ENCODE measurements around the gene MYH3.
A peak's percentile ranks its signal among the peaks of the same experiment; 100 is the strongest.

The MYH3 gene

GRCh38 chr17:10687499-10687898 is 30.4 kb upstream of the MYH3 start:
- Histone ChIP-seq H3K79me1 (replicated peaks; ENCODE audit: low read length, poor library complexity, severe bottlenecking) (peaks cover 5% of the 10 kb centered on the region), H3K4me1 (ENCODE audit: control insufficient read depth, insufficient read depth, low read depth, low read length) (no peaks in the 10 kb centered on the region), H2BK15ac (ENCODE audit: low read depth, poor library complexity, severe bottlenecking) (no peak overlapping the region), H3K9ac (ENCODE audit: low read length) (no peak overlapping the region), H3K23ac (ENCODE audit: low read length in 2 of 2) (no peak overlapping the region), H3K36me3 (ENCODE audit: control insufficient read depth in 1 of 2, insufficient read depth in 2 of 2, low read depth in 1 of 2, low read length in 2 of 2) (peaks cover 20 to 82% of the 10 kb centered on the region in 2 experiments), H2BK120ac (ENCODE audit: low read depth, low read length) (no peak overlapping the region), H2AK5ac (ENCODE audit: low read length, severe bottlenecking) (no peak overlapping the region), H3K27ac (ENCODE audit: low read length, poor library complexity, severe bottlenecking) (no peak overlapping the region), H3K9me3 (ENCODE audit: control insufficient read depth, low read length) (no peaks in the 10 kb centered on the region), H3K27me3 (ENCODE audit: control insufficient read depth in 1 of 2, insufficient read depth in 1 of 2, low read length in 2 of 2) (no peaks in the 10 kb centered on the region), H4K8ac (ENCODE audit: low read length) (no peak overlapping the region), H3K18ac (ENCODE audit: low read depth in 1 of 2, low read length in 2 of 2) (no peak overlapping the region), H2BK5ac (ENCODE audit: low read depth, low read length, poor library complexity, severe bottlenecking) (no peak overlapping the region), H2AFZ (ENCODE audit: low read depth, low read length) (no peak overlapping the region), H3K4me2 (ENCODE audit: low read length, poor library complexity, severe bottlenecking) (no peak overlapping the region), H3K14ac (ENCODE audit: low read length in 2 of 2) (no peak overlapping the region), H3K4me3 (ENCODE audit: insufficient read depth in 1 of 2, low read depth in 1 of 2, low read length in 2 of 2) (no peak overlapping the region), H2BK12ac (ENCODE audit: low read length in 2 of 2) (no peak overlapping the region), H4K91ac (ENCODE audit: low read length) (no peak overlapping the region), H3K4ac (ENCODE audit: low read depth in 1 of 2, low read length in 2 of 2) (no peak overlapping the region)
- 100% methylated on average over 2 of the region's 2 CpGs for WGBS
- no peak for DNase-seq

GRCh38 chr17:10683853-10684252 is 26.7 kb upstream of the MYH3 start:
- no peak overlapping the region for H3K14ac ChIP-seq (ENCODE audit: low read length in 2 of 2)

DNA sequence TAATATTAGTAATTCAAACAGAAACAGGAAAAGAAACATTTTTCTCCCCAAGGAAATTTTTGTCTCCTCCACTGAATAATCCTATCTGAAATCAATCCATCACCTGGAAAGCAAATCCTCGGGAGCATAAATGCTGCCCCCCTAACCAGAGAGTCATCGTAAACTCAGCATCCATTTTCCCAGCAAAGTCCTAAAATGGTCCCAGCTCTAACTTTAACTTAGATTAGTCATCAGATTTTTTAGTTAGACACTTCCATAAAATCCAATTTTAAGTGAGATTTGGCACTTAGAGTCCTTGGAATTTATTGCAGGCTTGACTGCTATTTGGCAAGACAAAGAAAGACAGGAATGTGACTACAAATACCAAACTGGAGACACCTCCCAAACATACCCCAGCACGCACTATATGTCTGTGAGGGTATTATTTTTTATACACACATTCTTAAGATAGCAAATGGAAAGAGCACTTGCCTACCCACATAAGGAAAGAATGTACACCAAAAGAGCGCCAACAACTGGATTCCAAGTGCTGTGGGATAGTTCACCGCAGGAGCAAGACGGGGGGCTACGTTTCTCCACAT is 24.8 kb upstream of the MYH3 start:
- Histone ChIP-seq H3K14ac (ENCODE audit: low read length in 2 of 2) (no peak overlapping the region), H3K4me2 (ENCODE audit: low read length, poor library complexity, severe bottlenecking) (peak overlapping the region; percentile 33), H3K9me3 (ENCODE audit: control insufficient read depth, low read length) (no peaks in the 10 kb centered on the region), H4K8ac (ENCODE audit: low read length) (no peak overlapping the region), H2BK12ac (ENCODE audit: low read length in 2 of 2) (no peak overlapping the region), H3K4ac (ENCODE audit: low read depth in 1 of 2, low read length in 2 of 2) (no peak overlapping the region), H3K18ac (ENCODE audit: low read depth in 1 of 2, low read length in 2 of 2) (no peak overlapping the region), H3K27me3 (ENCODE audit: control insufficient read depth in 1 of 2, insufficient read depth in 1 of 2, low read length in 2 of 2) (no peaks in the 10 kb centered on the region), H3K4me1 (ENCODE audit: control insufficient read depth, insufficient read depth, low read depth, low read length) (peaks cover 2% of the 10 kb centered on the region), H2BK5ac (ENCODE audit: low read depth, low read length, poor library complexity, severe bottlenecking) (no peak overlapping the region), H3K9ac (ENCODE audit: low read length) (no peak overlapping the region), H3K23ac (ENCODE audit: low read length in 2 of 2) (no peak overlapping the region), H2BK120ac (ENCODE audit: low read depth, low read length) (no peak overlapping the region), H3K79me1 (replicated peaks; ENCODE audit: low read length, poor library complexity, severe bottlenecking) (peaks cover 17% of the 10 kb centered on the region), H2AFZ (ENCODE audit: low read depth, low read length) (no peak overlapping the region), H2BK15ac (ENCODE audit: low read depth, poor library complexity, severe bottlenecking) (no peak overlapping the region), H4K91ac (ENCODE audit: low read length) (no peak overlapping the region), H3K36me3 (ENCODE audit: control insufficient read depth in 1 of 2, insufficient read depth in 2 of 2, low read depth in 1 of 2, low read length in 2 of 2) (peaks cover 30 to 89% of the 10 kb centered on the region in 2 experiments), H3K27ac (ENCODE audit: low read length, poor library complexity, severe bottlenecking) (peak overlapping the region; percentile 75), H3K4me3 (ENCODE audit: insufficient read depth in 1 of 2, low read depth in 1 of 2, low read length in 2 of 2) (no peak overlapping the region), H2AK5ac (ENCODE audit: low read length, severe bottlenecking) (no peak overlapping the region)
- WGBS: 93% methylated on average over 6 of the region's 7 CpGs
- DNase-seq: no peak

More at GRCh38 chr17:10683853-10684252, 26.7 kb upstream of the MYH3 start:
- H3K27me3 ChIP-seq (ENCODE audit: control insufficient read depth in 1 of 2, insufficient read depth in 1 of 2, low read length in 2 of 2): no peaks in the 10 kb centered on the region
- no peak overlapping the region for H4K91ac ChIP-seq (ENCODE audit: low read length)
- no peak overlapping the region for H2BK5ac ChIP-seq (ENCODE audit: low read depth, low read length, poor library complexity, severe bottlenecking)
- no peak overlapping the region for H3K23ac ChIP-seq (ENCODE audit: low read length in 2 of 2)
- H3K18ac ChIP-seq (ENCODE audit: low read depth in 1 of 2, low read length in 2 of 2): no peak overlapping the region
- H4K8ac ChIP-seq (ENCODE audit: low read length): no peak overlapping the region
- no peak overlapping the region for H2BK15ac ChIP-seq (ENCODE audit: low read depth, poor library complexity, severe bottlenecking)
- H3K36me3 ChIP-seq (ENCODE audit: control insufficient read depth in 1 of 2, insufficient read depth in 2 of 2, low read depth in 1 of 2, low read length in 2 of 2): peaks cover 23 to 82% of the 10 kb centered on the region in 2 experiments
- no peak overlapping the region for H2BK12ac ChIP-seq (ENCODE audit: low read length in 2 of 2)
- H3K4ac ChIP-seq (ENCODE audit: low read depth in 1 of 2, low read length in 2 of 2): no peak overlapping the region
- H3K4me3 ChIP-seq (ENCODE audit: insufficient read depth in 1 of 2, low read depth in 1 of 2, low read length in 2 of 2): no peak overlapping the region
- no peak overlapping the region for H2BK120ac ChIP-seq (ENCODE audit: low read depth, low read length)
- H2AFZ ChIP-seq (ENCODE audit: low read depth, low read length): no peak overlapping the region
- H3K9ac ChIP-seq (ENCODE audit: low read length): no peak overlapping the region
- H2AK5ac ChIP-seq (ENCODE audit: low read length, severe bottlenecking): no peak overlapping the region
- H3K4me2 ChIP-seq (ENCODE audit: low read length, poor library complexity, severe bottlenecking): no peak overlapping the region
- peaks cover 2% of the 10 kb centered on the region for H3K4me1 ChIP-seq (ENCODE audit: control insufficient read depth, insufficient read depth, low read depth, low read length)
- WGBS: 92% methylated on average over 2 of the region's 2 CpGs
- no peaks in the 10 kb centered on the region for H3K9me3 ChIP-seq (ENCODE audit: control insufficient read depth, low read length)
- no peak overlapping the region for H3K27ac ChIP-seq (ENCODE audit: low read length, poor library complexity, severe bottlenecking)
- peak; percentile 43 for DNase-seq
- H3K79me1 ChIP-seq (replicated peaks; ENCODE audit: low read length, poor library complexity, severe bottlenecking): peaks cover 14% of the 10 kb centered on the region

- Histone ChIP-seq H3K27me3 (ENCODE audit: control insufficient read depth in 1 of 2, insufficient read depth in 1 of 2, low read length in 2 of 2) (no peaks in the 10 kb centered on the region), H4K91ac (ENCODE audit: low read length) (no peak overlapping the region), H2BK120ac (ENCODE audit: low read depth, low read length) (no peak overlapping the region), H3K14ac (ENCODE audit: low read length in 2 of 2) (no peak overlapping the region), H3K9ac (ENCODE audit: low read length) (no peak overlapping the region), H2AK5ac (ENCODE audit: low read length, severe bottlenecking) (no peak overlapping the region), H3K9me3 (ENCODE audit: control insufficient read depth, low read length) (no peaks in the 10 kb centered on the region), H3K4ac (ENCODE audit: low read depth in 1 of 2, low read length in 2 of 2) (no peak overlapping the region), H3K4me2 (ENCODE audit: low read length, poor library complexity, severe bottlenecking) (no peak overlapping the region), H3K27ac (ENCODE audit: low read length, poor library complexity, severe bottlenecking) (no peak overlapping the region), H2BK12ac (ENCODE audit: low read length in 2 of 2) (no peak overlapping the region), H2BK15ac (ENCODE audit: low read depth, poor library complexity, severe bottlenecking) (no peak overlapping the region), H2BK5ac (ENCODE audit: low read depth, low read length, poor library complexity, severe bottlenecking) (no peak overlapping the region), H4K8ac (ENCODE audit: low read length) (no peak overlapping the region), H3K23ac (ENCODE audit: low read length in 2 of 2) (no peak overlapping the region), H3K4me3 (ENCODE audit: insufficient read depth in 1 of 2, low read depth in 1 of 2, low read length in 2 of 2) (no peak overlapping the region), H3K36me3 (ENCODE audit: control insufficient read depth in 1 of 2, insufficient read depth in 2 of 2, low read depth in 1 of 2, low read length in 2 of 2) (peaks cover 28 to 53% of the 10 kb centered on the region in 2 experiments), H3K18ac (ENCODE audit: low read depth in 1 of 2, low read length in 2 of 2) (no peak overlapping the region), H3K4me1 (ENCODE audit: control insufficient read depth, insufficient read depth, low read depth, low read length) (no peaks in the 10 kb centered on the region), H3K79me1 (replicated peaks; ENCODE audit: low read length, poor library complexity, severe bottlenecking) (peaks cover 9% of the 10 kb centered on the region), H2AFZ (ENCODE audit: low read depth, low read length) (no peak overlapping the region)
- 97% methylated on average over 4 of the region's 4 CpGs for WGBS
- DNase-seq: no peak
Measured at GRCh38 chr17:10674704-10675103, 17.6 kb upstream of the MYH3 start.

All from mesenchymal stem cell (in vitro differentiated cells and primary cell).